GM12801 (cell line): ENCODE measurements around the gene TBC1D9.

Experiments
- TF ChIP-seq, protein P1 (sequence below): IDR thresholded peaks from one replicate; pipeline ENCODE4 v1.5.1; 2011; ENCODE audit warnings: control low read depth; ENCODE audit not compliant: insufficient read length; ENCODE audit errors: extremely low read depth

The TBC1D9 gene

DNA sequence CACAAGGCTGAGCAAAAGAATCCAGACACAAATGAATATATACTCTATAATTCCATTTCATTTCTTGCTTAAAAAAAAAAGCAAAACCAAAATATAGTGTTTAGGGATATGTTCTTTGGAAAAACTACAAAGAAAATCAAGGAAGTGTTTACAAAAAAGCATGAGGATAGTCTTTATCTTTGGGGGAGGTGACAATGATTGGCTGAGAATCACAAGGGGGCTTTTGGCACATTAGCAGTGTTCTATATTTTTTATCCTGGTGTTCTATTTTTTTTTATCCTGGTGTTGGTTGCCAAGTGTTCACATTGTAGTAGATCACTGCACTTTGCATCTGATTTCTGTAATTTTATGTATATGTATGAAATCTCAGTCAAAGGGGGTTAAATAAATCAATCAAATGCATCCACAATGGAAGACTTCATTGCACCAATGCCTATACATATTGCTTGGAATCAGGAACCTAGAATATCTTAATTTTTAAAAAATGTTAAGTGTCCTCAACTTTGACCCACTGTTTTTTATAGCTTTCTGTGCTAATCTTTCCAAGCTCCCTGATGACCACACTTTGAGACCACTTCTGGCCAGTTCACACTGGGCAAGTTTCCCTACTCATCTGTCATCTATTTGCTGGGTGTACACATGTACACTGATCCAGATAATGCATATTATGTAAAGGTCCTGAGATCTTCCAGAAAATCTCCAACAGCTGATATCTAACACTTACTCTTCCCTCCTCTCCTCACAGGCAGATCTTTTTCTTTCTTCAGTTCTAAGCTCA is 3.7 kb downstream of the TBC1D9 start:
- TF ChIP-seq, protein P1, sequence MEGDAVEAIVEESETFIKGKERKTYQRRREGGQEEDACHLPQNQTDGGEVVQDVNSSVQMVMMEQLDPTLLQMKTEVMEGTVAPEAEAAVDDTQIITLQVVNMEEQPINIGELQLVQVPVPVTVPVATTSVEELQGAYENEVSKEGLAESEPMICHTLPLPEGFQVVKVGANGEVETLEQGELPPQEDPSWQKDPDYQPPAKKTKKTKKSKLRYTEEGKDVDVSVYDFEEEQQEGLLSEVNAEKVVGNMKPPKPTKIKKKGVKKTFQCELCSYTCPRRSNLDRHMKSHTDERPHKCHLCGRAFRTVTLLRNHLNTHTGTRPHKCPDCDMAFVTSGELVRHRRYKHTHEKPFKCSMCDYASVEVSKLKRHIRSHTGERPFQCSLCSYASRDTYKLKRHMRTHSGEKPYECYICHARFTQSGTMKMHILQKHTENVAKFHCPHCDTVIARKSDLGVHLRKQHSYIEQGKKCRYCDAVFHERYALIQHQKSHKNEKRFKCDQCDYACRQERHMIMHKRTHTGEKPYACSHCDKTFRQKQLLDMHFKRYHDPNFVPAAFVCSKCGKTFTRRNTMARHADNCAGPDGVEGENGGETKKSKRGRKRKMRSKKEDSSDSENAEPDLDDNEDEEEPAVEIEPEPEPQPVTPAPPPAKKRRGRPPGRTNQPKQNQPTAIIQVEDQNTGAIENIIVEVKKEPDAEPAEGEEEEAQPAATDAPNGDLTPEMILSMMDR: no peak

- TF ChIP-seq, protein P1: no peak
Observed at GRCh38 chr4:140750470-140750869, 5.7 kb downstream of the TBC1D9 start.

DNA sequence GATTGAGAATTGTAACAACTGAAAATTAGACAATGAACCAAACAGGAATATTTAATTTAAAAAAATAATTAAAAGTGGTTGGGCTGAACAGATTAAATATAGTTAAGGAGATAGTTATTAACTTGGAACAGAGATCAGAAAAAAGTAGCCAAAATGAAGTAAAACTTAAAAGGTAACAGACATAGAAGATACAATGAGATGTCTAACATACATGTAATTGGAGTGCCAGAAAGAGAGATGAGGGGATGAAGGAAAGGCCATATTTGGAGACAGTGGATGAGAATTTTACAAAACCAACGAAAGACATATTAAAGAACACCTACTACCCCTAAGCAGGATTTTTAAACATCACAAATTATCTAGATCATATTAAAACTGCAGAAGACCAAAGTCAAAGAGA is 8.0 kb downstream of the TBC1D9 start:
- TF ChIP-seq, protein P1: no peak

- TF ChIP-seq, protein P1: no peak
Observed at GRCh38 chr4:140744421-140744820, 11.8 kb downstream of the TBC1D9 start.

DNA sequence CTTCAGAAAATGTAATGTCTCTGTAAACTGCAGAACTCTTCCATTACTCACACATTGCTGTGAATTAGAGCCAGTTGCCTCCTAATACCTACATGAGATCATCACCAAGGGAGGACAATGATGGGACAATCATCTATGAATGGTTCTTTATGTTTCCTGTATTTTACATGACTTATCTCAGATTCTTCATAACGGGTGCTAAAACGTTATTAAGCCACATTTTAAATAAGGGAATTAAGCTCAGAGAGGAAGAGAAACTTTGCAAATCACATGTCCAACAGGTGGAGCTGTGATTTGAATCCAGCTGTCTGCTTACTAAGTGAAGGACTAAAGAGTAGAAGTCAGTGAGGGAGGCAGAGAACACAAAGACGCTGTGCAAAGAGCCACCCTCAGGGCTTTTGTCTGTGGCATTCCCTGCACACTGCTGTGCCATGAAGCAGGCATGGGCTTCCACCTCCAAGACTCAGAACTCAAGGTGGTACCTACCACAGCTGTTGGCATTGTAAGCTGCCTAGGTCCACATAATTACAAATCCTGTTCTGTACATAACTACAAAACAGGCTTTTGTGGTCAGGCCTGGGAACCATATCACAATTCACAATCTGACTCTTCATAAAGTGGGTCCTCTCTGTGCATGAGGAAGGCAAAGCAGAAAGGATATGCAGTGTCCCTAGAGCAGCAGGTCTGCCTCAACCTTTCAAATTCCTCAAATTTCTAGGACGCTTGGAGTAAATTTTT is 12.8 kb downstream of the TBC1D9 start:
- TF ChIP-seq, protein P1: no peak

GRCh38 chr4:140742838-140743193 is 13.4 kb downstream of the TBC1D9 start:
- TF ChIP-seq, protein P1: no peak

- TF ChIP-seq, protein P1: no peak
Observed at GRCh38 chr4:140740906-140741670, 15.1 kb downstream of the TBC1D9 start.
